Effector memory CD8-positive, alpha-beta T cell (primary cell): ENCODE results near the gene FMNL1.

Experiments used
- ATAC-seq: fragments of 150-1000 bp; cut with Tn5 transposase; replicated peaks from 2 replicates; pipeline ENCODE4 v1.10.0; 2021; ENCODE audit warnings: mild to moderate bottlenecking, moderate library complexity
- DNase-seq, 3 experiments: peaks; one replicate each; pipeline ENCODE4 v3.0.0; 2021
- H3K27ac Mint-ChIP-seq, 2 donors: one replicate each; pipeline ENCODE4 v1.8.0; 2022; ENCODE audit warnings: mild to moderate bottlenecking in 2 of 2, mixed read lengths in 2 of 2, moderate library complexity in 2 of 2
- H3K27me3 Mint-ChIP-seq, 2 donors: one replicate each; pipeline ENCODE4 v1.8.0; 2022; ENCODE audit warnings: mixed read lengths in 2 of 2
- H3K36me3 Mint-ChIP-seq: one replicate; pipeline ENCODE4 v1.8.0; 2022; ENCODE audit warnings: mild to moderate bottlenecking, moderate library complexity, mixed read lengths; ENCODE audit not compliant: insufficient read depth
- H3K4me1 Mint-ChIP-seq, 2 donors: one replicate each; pipeline ENCODE4 v1.8.0; 2022; ENCODE audit warnings: low read depth in 2 of 2, mixed read lengths in 2 of 2
- H3K4me3 Mint-ChIP-seq, 2 donors: one replicate each; pipeline ENCODE4 v1.8.0; 2022; ENCODE audit warnings: mild to moderate bottlenecking in 2 of 2, mixed read lengths in 2 of 2, moderate library complexity in 2 of 2
- H3K9me3 Mint-ChIP-seq, 2 donors: one replicate each; pipeline ENCODE4 v1.8.0; 2022; ENCODE audit warnings: mixed read lengths in 2 of 2

Gene FMNL1

GRCh38 chr17:45261577-45262515 is 40.2 kb downstream of the FMNL1 start, which contains the start of gene SPATA32:
Gene SPATA32 (minus strand): TSS chr17:45262094. CDS start chr17:45262016, 78 bp downstream.
- no peaks in the 10 kb centered on the region for H3K9me3 Mint-ChIP-seq
- DNase-seq (peak; percentile 56 to 62 (median 62)), ATAC-seq (peak; percentile 87)
- H3K4me1 Mint-ChIP-seq = peaks cover 7 to 20% of the 10 kb centered on the region in 2 donors
- H3K36me3 Mint-ChIP-seq = peaks cover 22% of the 10 kb centered on the region
- H3K4me3 Mint-ChIP-seq = peak within 1 kb of the TSS; percentile 84 to 86
- peak within 1 kb of the TSS; percentile 56 to 75 for H3K27ac Mint-ChIP-seq
- no peaks in the 10 kb centered on the region for H3K27me3 Mint-ChIP-seq

GRCh38 chr17:45262516-45263476 is 41.1 kb downstream of the FMNL1 start:
- no peak for ATAC-seq
- H3K36me3 Mint-ChIP-seq = peaks cover 26% of the 10 kb centered on the region
- H3K4me3 Mint-ChIP-seq = peak overlapping the region; percentile 84 to 86

GRCh38 chr17:45263477-45263860 is 41.8 kb downstream of the FMNL1 start:
- DNase-seq (no peak), ATAC-seq (no peak)
- Mint-ChIP-seq H3K4me1 (peaks cover 0 to 13% of the 10 kb centered on the region in 2 donors), H3K27ac (no peak overlapping the region), H3K9me3 (no peaks in the 10 kb centered on the region), H3K27me3 (no peaks in the 10 kb centered on the region), H3K36me3 (peaks cover 31% of the 10 kb centered on the region), H3K4me3 (no peak overlapping the region)

More at GRCh38 chr17:45262516-45263476, 41.1 kb downstream of the FMNL1 start:
- Mint-ChIP-seq H3K4me1 (peaks cover 5 to 14% of the 10 kb centered on the region in 2 donors), H3K27me3 (no peaks in the 10 kb centered on the region), H3K27ac (peak overlapping the region; percentile 56 to 75), H3K9me3 (no peaks in the 10 kb centered on the region)
- DNase-seq = no peak

GRCh38 chr17:45264430-45264829 is 42.7 kb downstream of the FMNL1 start:
- Mint-ChIP-seq H3K9me3 (no peaks in the 10 kb centered on the region), H3K27ac (no peak overlapping the region), H3K36me3 (peaks cover 40% of the 10 kb centered on the region), H3K4me3 (no peak overlapping the region), H3K27me3 (no peaks in the 10 kb centered on the region), H3K4me1 (peaks cover 0 to 13% of the 10 kb centered on the region in 2 donors)
- ATAC-seq (no peak), DNase-seq (no peak)

GRCh38 chr17:45264988-45265387 is 43.3 kb downstream of the FMNL1 start:
- Mint-ChIP-seq H3K36me3 (peaks cover 46% of the 10 kb centered on the region), H3K9me3 (no peaks in the 10 kb centered on the region), H3K4me3 (no peak overlapping the region), H3K4me1 (peaks cover 0 to 13% of the 10 kb centered on the region in 2 donors), H3K27me3 (no peaks in the 10 kb centered on the region), H3K27ac (peak overlapping the region in 1 of 2 donors; percentile 56)
- ATAC-seq = no peak
- no peak for DNase-seq

GRCh38 chr17:45265821-45266220 is 44.1 kb downstream of the FMNL1 start:
- H3K4me3 Mint-ChIP-seq = no peak overlapping the region
- no peak for DNase-seq
- no peak for ATAC-seq
- peak overlapping the region in 1 of 2 donors; percentile 25 for H3K27ac Mint-ChIP-seq
- no peaks in the 10 kb centered on the region for H3K9me3 Mint-ChIP-seq
- peaks cover 54% of the 10 kb centered on the region for H3K36me3 Mint-ChIP-seq
- no peaks in the 10 kb centered on the region for H3K27me3 Mint-ChIP-seq
- peaks cover 0 to 13% of the 10 kb centered on the region in 2 donors for H3K4me1 Mint-ChIP-seq

- ATAC-seq = no peak
- Mint-ChIP-seq H3K27me3 (no peaks in the 10 kb centered on the region), H3K4me1 (peaks cover 0 to 11% of the 10 kb centered on the region in 2 donors), H3K9me3 (no peaks in the 10 kb centered on the region), H3K4me3 (no peak overlapping the region), H3K27ac (peak overlapping the region in 1 of 2 donors; percentile 25), H3K36me3 (peaks cover 57% of the 10 kb centered on the region)
- DNase-seq = no peak
Observed at GRCh38 chr17:45266372-45266926, 44.8 kb downstream of the FMNL1 start.

- peaks cover 68% of the 10 kb centered on the region for H3K36me3 Mint-ChIP-seq
- H3K27ac Mint-ChIP-seq = peak overlapping the region in 1 of 2 donors; percentile 66
Observed at GRCh38 chr17:45267436-45268055, 45.9 kb downstream of the FMNL1 start.

GRCh38 chr17:45269912-45270311 is 48.2 kb downstream of the FMNL1 start:
- Mint-ChIP-seq H3K36me3 (peaks cover 81% of the 10 kb centered on the region), H3K4me1 (peaks cover 0 to 3% of the 10 kb centered on the region in 2 donors), H3K9me3 (no peaks in the 10 kb centered on the region), H3K27me3 (no peaks in the 10 kb centered on the region), H3K4me3 (no peak overlapping the region), H3K27ac (peak overlapping the region; percentile 53 to 81)
- ATAC-seq = no peak
- DNase-seq = no peak

More at GRCh38 chr17:45267436-45268055, 45.9 kb downstream of the FMNL1 start:
- Mint-ChIP-seq H3K4me1 (peaks cover 0 to 5% of the 10 kb centered on the region in 2 donors), H3K27me3 (no peaks in the 10 kb centered on the region), H3K9me3 (no peaks in the 10 kb centered on the region), H3K4me3 (no peak overlapping the region)
- ATAC-seq (no peak), DNase-seq (no peak)

- Mint-ChIP-seq H3K27me3 (no peaks in the 10 kb centered on the region), H3K4me3 (no peak overlapping the region), H3K27ac (no peak overlapping the region), H3K36me3 (peaks cover 76% of the 10 kb centered on the region), H3K4me1 (peaks cover 0 to 3% of the 10 kb centered on the region in 2 donors), H3K9me3 (no peaks in the 10 kb centered on the region)
- peak; percentile 38 to 45 (median 43) for DNase-seq
- ATAC-seq = peak; percentile 63
Observed at GRCh38 chr17:45270828-45271418, 49.2 kb downstream of the FMNL1 start.

- Mint-ChIP-seq H3K27ac (peak overlapping the region in 1 of 2 donors; percentile 28), H3K36me3 (peaks cover 72% of the 10 kb centered on the region), H3K4me3 (no peak overlapping the region)
Observed at GRCh38 chr17:45271603-45272002, 49.9 kb downstream of the FMNL1 start.

GRCh38 chr17:45273551-45273957 is 51.9 kb downstream of the FMNL1 start:
- Mint-ChIP-seq H3K4me3 (no peak overlapping the region), H3K4me1 (peaks cover 7 to 9% of the 10 kb centered on the region in 2 donors)
- no peak for ATAC-seq

More at GRCh38 chr17:45271603-45272002, 49.9 kb downstream of the FMNL1 start:
- no peaks in the 10 kb centered on the region for H3K27me3 Mint-ChIP-seq
- no peaks in the 10 kb centered on the region for H3K9me3 Mint-ChIP-seq
- H3K4me1 Mint-ChIP-seq = peaks cover 0 to 3% of the 10 kb centered on the region in 2 donors
- no peak for DNase-seq
- ATAC-seq = no peak

More at GRCh38 chr17:45273551-45273957, 51.9 kb downstream of the FMNL1 start:
- H3K27ac Mint-ChIP-seq = peak overlapping the region in 1 of 2 donors; percentile 62
- no peaks in the 10 kb centered on the region for H3K27me3 Mint-ChIP-seq
- H3K9me3 Mint-ChIP-seq = no peaks in the 10 kb centered on the region
- no peak for DNase-seq
- H3K36me3 Mint-ChIP-seq = peaks cover 68% of the 10 kb centered on the region
